ENCODE data around the gene CYLC1.
A peak's percentile ranks its signal among the peaks of the same experiment; 100 is the strongest.

CYLC1 gene

DNA sequence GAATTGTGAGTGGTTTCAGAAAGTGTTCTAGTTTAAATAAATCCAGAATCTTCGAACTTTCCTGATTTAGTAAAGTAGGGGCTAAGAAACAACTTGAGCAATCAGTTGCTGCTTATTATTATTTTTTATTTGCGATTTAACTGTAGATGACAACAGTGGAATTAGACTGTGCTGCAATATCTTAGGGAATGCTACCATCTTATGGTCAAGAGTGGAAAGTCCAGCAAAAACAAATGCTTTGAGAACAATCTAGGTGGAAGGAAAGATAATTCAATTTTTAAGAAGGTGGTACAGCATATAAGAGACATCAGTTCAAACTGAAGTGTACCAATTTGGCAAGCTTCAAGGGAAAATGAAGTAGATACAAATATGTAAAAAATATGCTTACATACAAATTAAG lies 73.3 kb downstream of the CYLC1 start:
- TF ChIP-seq NFIC (IDR thresholded peaks at IDR 0.05) (no peak), RAD21 (IDR thresholded peaks at IDR 0.05; ENCODE audit: low read depth) (peak; percentile 31)
